K562 (cell line): ENCODE results near the gene CCT3. TPM values are rescaled to one million over a fixed set of nuclear protein-coding genes. Genes with fewer than 3 reads are reported as not detected.

ENCODE experiments used
- CC2D1A ChIP-seq: fragments of 450-650 bp; IDR thresholded peaks from 2 replicates; pipeline ENCODE4 v1.6.1; 2017; ENCODE audit warnings: mild to moderate bottlenecking
- GATAD2A ChIP-seq: fragments of 450-650 bp; IDR thresholded peaks from 2 replicates; pipeline ENCODE4 v1.6.1; 2017
- IRF2 ChIP-seq: sonication (generic); formaldehyde crosslinking; IDR thresholded peaks from 2 replicates; pipeline ENCODE4 v1.8.1; 2022; ENCODE audit warnings: mild to moderate bottlenecking, missing genetic modification reagents
- L3MBTL2 ChIP-seq: fragments of 450-650 bp; IDR thresholded peaks from 2 replicates; pipeline ENCODE4 v1.6.1; 2016; ENCODE audit warnings: mild to moderate bottlenecking, moderate library complexity
- MEIS2 ChIP-seq: fragments of 450-650 bp; IDR thresholded peaks from 2 replicates; pipeline ENCODE4 v1.6.1; 2014; ENCODE audit warnings: mild to moderate bottlenecking; ENCODE audit not compliant: partially characterized antibody
- MYC ChIP-seq, 2 experiments: fragments of 250-450 bp in 1 of 2; sonication (Bioruptor Pico) in 1 of 2; IDR thresholded peaks; 2 replicates each; pipeline versions ENCODE4 v1.5.1 to v1.6.1; 2012 to 2021; ENCODE audit warnings: low read depth in 2 of 2, borderline replicate concordance in 1 of 2, improper control_type of control experiment in 1 of 2, low read length in 1 of 2, mild to moderate bottlenecking in 1 of 2, moderate library complexity in 1 of 2
- POLR2G ChIP-seq: fragments of 200-400 bp; formaldehyde crosslinking; IDR thresholded peaks from 2 replicates; pipeline ENCODE4 v1.6.1; 2017; ENCODE audit warnings: low read depth, mild to moderate bottlenecking, antibody characterized with exemption, low read length, moderate library complexity
- RBM22 ChIP-seq: fragments of 200-400 bp; formaldehyde crosslinking; IDR thresholded peaks from 2 replicates; pipeline ENCODE4 v1.6.1; 2018; ENCODE audit warnings: low read length, low read depth; ENCODE audit not compliant: poor library complexity, severe bottlenecking
- RFX7 ChIP-seq: fragments of 250-450 bp; sonication (Bioruptor Pico); IDR thresholded peaks from 2 replicates; pipeline ENCODE4 v1.5.1; 2021; ENCODE audit warnings: mild to moderate bottlenecking
- SLC30A9 ChIP-seq: fragments of 250-450 bp; sonication (Bioruptor Pico); IDR thresholded peaks from 2 replicates; pipeline ENCODE4 v1.8.0; 2022; ENCODE audit warnings: mild to moderate bottlenecking, moderate library complexity
- TOE1 ChIP-seq, 2 experiments: fragments of 450-650 bp in 1 of 2; sonication (generic) in 1 of 2; formaldehyde crosslinking in 1 of 2; IDR thresholded peaks; 2 replicates each; pipeline versions ENCODE4 v1.7.1 to v1.8.0; 2016 to 2022; ENCODE audit warnings: borderline replicate concordance in 2 of 2, mild to moderate bottlenecking in 2 of 2, antibody characterized with exemption in 1 of 2, inconsistent platforms in 1 of 2, low read depth in 1 of 2, missing genetic modification reagents in 1 of 2, moderate library complexity in 1 of 2
- ZKSCAN1 ChIP-seq: fragments of 150-350 bp; IDR thresholded peaks from 2 replicates; pipeline ENCODE4 v1.6.1; 2016; ENCODE audit warnings: low read depth, low read length
- polyA plus RNA-seq, 8 experiments: library from polyadenylated mRNA; depleted of rRNA in 4 of 8; stranded (reverse) in 5 of 8; unstranded in 3 of 8; fragments of >200 nt; fragmentation: Nextera tagmentation in 2 of 8; fragmentation: Illumina TruSeq in 1 of 8; extraction: Ambion mirVana in 2 of 8; extraction: Trizol in 1 of 8; gene quantifications; 2 replicates each; pipeline versions ENCODE4 v1.2.1 to v1.2.3, GENCODE V29; 2011 to 2014; ENCODE audit warnings: inconsistent platforms in 1 of 8, missing spikeins in 1 of 8
- total RNA-seq, 7 experiments: library from RNA; depleted of rRNA in 6 of 7; stranded (reverse); fragments of >200 nt in 6 of 7; fragmentation: Illumina TruSeq in 2 of 7; extraction: Trizol in 2 of 7; gene quantifications; 2 replicates each; pipeline versions ENCODE4 v1.2.1 to v1.2.3, GENCODE V29; 2011 to 2021; ENCODE audit warnings: low replicate concordance in 1 of 7
- TF ChIP-seq, protein P1 (sequence below): fragments of 250-450 bp; sonication (Bioruptor Pico); IDR thresholded peaks from 2 replicates; pipeline ENCODE4 v1.8.0; 2021; ENCODE audit warnings: moderate library complexity, mild to moderate bottlenecking, inconsistent platforms
- TF ChIP-seq, protein P2 (sequence below): fragments of 450-650 bp; IDR thresholded peaks from 2 replicates; pipeline ENCODE4 v1.6.1; 2016
- TF ChIP-seq, protein P3 (sequence below): sonication (generic); formaldehyde crosslinking; IDR thresholded peaks from 2 replicates; pipeline ENCODE4 v1.4.0; 2020; ENCODE audit warnings: mild to moderate bottlenecking, missing genetic modification reagents
- TF ChIP-seq, protein P4 (sequence below): fragments of 250-450 bp; sonication (Bioruptor Pico); IDR thresholded peaks from 2 replicates; pipeline ENCODE4 v1.4.0; 2020; ENCODE audit warnings: mild to moderate bottlenecking, moderate library complexity
- TF ChIP-seq, protein P5 (sequence below), 2 experiments: fragments of 200-800 bp in 1 of 2; sonication (Bioruptor generic) in 1 of 2; sonication (generic) in 1 of 2; formaldehyde crosslinking in 1 of 2; IDR thresholded peaks in 1 of 2; conservative IDR thresholded peaks in 1 of 2; 2 replicates each; pipeline versions ENCODE4 v1.5.0 to v1.6.1; 2016 to 2020; ENCODE audit warnings: missing compliant biosample characterization in 1 of 2, missing genetic modification characterization in 1 of 2, missing genetic modification reagents in 1 of 2

The CCT3 gene
- total and polyA plus RNA-seq, 9 of the 15 experiments (the other 6 are each of a cell fraction or from before 2014, with no cell fraction given): 475 to 1,167 (median 610) TPM

DNA sequence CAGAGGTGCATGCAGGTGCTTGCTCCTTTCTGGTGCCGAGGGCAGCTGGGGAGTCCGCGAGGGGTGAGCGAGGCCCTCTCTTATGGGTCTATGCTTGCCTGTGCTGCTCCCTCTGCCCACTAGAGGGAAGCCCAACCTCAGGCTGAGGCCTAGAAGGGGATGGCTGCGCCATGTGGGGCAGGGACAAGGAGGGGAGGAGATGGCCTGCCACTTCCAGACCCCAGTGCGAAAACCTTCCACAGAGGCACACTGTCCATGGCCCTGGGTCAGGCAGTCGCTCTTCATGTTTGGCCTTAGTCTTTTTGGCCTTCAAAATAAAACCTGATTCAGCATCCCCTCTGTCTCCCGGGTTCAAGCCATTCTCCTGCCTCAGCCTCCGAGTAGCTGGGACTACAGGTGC lies 44.9 kb upstream of the CCT3 start (continued):
- TF ChIP-seq, protein P1, sequence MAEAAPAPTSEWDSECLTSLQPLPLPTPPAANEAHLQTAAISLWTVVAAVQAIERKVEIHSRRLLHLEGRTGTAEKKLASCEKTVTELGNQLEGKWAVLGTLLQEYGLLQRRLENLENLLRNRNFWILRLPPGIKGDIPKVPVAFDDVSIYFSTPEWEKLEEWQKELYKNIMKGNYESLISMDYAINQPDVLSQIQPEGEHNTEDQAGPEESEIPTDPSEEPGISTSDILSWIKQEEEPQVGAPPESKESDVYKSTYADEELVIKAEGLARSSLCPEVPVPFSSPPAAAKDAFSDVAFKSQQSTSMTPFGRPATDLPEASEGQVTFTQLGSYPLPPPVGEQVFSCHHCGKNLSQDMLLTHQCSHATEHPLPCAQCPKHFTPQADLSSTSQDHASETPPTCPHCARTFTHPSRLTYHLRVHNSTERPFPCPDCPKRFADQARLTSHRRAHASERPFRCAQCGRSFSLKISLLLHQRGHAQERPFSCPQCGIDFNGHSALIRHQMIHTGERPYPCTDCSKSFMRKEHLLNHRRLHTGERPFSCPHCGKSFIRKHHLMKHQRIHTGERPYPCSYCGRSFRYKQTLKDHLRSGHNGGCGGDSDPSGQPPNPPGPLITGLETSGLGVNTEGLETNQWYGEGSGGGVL (CRISPR knock-in tag): no peak
- no peak for TF ChIP-seq RFX7 (CRISPR knock-in tag)
- TF ChIP-seq, protein P2, sequence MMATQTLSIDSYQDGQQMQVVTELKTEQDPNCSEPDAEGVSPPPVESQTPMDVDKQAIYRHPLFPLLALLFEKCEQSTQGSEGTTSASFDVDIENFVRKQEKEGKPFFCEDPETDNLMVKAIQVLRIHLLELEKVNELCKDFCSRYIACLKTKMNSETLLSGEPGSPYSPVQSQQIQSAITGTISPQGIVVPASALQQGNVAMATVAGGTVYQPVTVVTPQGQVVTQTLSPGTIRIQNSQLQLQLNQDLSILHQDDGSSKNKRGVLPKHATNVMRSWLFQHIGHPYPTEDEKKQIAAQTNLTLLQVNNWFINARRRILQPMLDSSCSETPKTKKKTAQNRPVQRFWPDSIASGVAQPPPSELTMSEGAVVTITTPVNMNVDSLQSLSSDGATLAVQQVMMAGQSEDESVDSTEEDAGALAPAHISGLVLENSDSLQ: no peak
- TF ChIP-seq MEIS2: no peak
- 0 out of 2 replicates have a peak, but pooled peaks have one; percentile 19 for TF ChIP-seq CC2D1A
- TF ChIP-seq, protein P3, sequence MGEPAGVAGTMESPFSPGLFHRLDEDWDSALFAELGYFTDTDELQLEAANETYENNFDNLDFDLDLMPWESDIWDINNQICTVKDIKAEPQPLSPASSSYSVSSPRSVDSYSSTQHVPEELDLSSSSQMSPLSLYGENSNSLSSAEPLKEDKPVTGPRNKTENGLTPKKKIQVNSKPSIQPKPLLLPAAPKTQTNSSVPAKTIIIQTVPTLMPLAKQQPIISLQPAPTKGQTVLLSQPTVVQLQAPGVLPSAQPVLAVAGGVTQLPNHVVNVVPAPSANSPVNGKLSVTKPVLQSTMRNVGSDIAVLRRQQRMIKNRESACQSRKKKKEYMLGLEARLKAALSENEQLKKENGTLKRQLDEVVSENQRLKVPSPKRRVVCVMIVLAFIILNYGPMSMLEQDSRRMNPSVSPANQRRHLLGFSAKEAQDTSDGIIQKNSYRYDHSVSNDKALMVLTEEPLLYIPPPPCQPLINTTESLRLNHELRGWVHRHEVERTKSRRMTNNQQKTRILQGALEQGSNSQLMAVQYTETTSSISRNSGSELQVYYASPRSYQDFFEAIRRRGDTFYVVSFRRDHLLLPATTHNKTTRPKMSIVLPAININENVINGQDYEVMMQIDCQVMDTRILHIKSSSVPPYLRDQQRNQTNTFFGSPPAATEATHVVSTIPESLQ (CRISPR knock-in tag): no peak
- TF ChIP-seq, protein P4, sequence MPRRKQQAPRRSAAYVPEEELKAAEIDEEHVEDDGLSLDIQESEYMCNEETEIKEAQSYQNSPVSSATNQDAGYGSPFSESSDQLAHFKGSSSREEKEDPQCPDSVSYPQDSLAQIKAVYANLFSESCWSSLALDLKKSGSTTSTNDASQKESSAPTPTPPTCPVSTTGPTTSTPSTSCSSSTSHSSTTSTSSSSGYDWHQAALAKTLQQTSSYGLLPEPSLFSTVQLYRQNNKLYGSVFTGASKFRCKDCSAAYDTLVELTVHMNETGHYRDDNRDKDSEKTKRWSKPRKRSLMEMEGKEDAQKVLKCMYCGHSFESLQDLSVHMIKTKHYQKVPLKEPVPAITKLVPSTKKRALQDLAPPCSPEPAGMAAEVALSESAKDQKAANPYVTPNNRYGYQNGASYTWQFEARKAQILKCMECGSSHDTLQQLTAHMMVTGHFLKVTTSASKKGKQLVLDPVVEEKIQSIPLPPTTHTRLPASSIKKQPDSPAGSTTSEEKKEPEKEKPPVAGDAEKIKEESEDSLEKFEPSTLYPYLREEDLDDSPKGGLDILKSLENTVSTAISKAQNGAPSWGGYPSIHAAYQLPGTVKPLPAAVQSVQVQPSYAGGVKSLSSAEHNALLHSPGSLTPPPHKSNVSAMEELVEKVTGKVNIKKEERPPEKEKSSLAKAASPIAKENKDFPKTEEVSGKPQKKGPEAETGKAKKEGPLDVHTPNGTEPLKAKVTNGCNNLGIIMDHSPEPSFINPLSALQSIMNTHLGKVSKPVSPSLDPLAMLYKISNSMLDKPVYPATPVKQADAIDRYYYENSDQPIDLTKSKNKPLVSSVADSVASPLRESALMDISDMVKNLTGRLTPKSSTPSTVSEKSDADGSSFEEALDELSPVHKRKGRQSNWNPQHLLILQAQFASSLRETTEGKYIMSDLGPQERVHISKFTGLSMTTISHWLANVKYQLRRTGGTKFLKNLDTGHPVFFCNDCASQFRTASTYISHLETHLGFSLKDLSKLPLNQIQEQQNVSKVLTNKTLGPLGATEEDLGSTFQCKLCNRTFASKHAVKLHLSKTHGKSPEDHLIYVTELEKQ (CRISPR knock-in tag): no peak
- no peak for TF ChIP-seq GATAD2A
- no peak for TF ChIP-seq TOE1 (IDR thresholded peaks at IDR 0.05; ENCODE audit: borderline replicate concordance)
- no peak for TF ChIP-seq TOE1 (CRISPR knock-in tag; IDR thresholded peaks at IDR 0.05; ENCODE audit: borderline replicate concordance, low read depth)
- TF ChIP-seq POLR2G: no peak
- no peak for TF ChIP-seq IRF2
- peak; percentile 9; the same call in 1 of the 2 replicates for TF ChIP-seq ZKSCAN1
- TF ChIP-seq, protein P5, sequence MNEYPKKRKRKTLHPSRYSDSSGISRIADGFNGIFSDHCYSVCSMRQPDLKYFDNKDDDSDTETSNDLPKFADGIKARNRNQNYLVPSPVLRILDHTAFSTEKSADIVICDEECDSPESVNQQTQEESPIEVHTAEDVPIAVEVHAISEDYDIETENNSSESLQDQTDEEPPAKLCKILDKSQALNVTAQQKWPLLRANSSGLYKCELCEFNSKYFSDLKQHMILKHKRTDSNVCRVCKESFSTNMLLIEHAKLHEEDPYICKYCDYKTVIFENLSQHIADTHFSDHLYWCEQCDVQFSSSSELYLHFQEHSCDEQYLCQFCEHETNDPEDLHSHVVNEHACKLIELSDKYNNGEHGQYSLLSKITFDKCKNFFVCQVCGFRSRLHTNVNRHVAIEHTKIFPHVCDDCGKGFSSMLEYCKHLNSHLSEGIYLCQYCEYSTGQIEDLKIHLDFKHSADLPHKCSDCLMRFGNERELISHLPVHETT (CRISPR knock-in tag; conservative IDR thresholded peaks at IDR 0.05 in 1 of 2, IDR thresholded peaks at IDR 0.05 in 1 of 2): no peak
- TF ChIP-seq SLC30A9 (CRISPR knock-in tag): no peak
- TF ChIP-seq RBM22: no peak
- TF ChIP-seq L3MBTL2: peak; percentile 26; the same call in 1 of the 2 replicates
- peak; percentile 72 for TF ChIP-seq MYC (IDR thresholded peaks at IDR 0.05; ENCODE audit: low read depth, low read length)
- TF ChIP-seq MYC (CRISPR knock-in tag; IDR thresholded peaks at IDR 0.05; ENCODE audit: borderline replicate concordance, low read depth): no peak
